ENCODE results near the gene PDE5A. TPM values are rescaled to one million over a fixed set of nuclear protein-coding genes. Genes with fewer than 3 reads are reported as not detected.
A peak's percentile ranks its signal among the peaks of the same experiment; 100 is the strongest.

PDE5A gene
- total and polyA plus RNA-seq, 8 donors = 4.5 to 115 (median 15.2) TPM

DNA sequence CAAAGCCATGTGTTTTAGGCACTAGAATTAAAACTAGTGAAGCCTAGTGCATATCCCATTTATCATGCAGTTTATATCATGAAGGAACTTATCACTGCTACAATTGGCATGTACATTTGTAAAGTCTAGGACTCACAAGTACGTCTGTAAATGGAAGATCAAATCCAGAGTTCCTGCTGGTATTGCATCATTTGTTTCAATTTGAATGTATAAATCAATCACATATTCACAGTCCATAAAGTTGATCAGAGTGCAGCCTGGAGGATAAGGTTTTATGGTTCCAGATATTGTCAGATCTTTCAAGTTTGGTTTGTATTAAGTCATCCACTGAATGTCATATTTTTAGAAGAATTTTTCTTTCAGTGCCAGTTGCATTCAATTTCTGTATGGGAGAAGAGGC, 32.6 kb upstream of the PDE5A start:
- DNase-seq = no peak
- no peaks in the 10 kb centered on the region for H3K27me3 ChIP-seq
- no peak for TF ChIP-seq POLR2A (IDR thresholded peaks at IDR 0.05)
- TF ChIP-seq EP300 (IDR thresholded peaks at IDR 0.05) = no peak
- TF ChIP-seq, protein P1, sequence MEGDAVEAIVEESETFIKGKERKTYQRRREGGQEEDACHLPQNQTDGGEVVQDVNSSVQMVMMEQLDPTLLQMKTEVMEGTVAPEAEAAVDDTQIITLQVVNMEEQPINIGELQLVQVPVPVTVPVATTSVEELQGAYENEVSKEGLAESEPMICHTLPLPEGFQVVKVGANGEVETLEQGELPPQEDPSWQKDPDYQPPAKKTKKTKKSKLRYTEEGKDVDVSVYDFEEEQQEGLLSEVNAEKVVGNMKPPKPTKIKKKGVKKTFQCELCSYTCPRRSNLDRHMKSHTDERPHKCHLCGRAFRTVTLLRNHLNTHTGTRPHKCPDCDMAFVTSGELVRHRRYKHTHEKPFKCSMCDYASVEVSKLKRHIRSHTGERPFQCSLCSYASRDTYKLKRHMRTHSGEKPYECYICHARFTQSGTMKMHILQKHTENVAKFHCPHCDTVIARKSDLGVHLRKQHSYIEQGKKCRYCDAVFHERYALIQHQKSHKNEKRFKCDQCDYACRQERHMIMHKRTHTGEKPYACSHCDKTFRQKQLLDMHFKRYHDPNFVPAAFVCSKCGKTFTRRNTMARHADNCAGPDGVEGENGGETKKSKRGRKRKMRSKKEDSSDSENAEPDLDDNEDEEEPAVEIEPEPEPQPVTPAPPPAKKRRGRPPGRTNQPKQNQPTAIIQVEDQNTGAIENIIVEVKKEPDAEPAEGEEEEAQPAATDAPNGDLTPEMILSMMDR (IDR thresholded peaks at IDR 0.05) = no peak
- TF ChIP-seq POLR2AphosphoS5 (IDR thresholded peaks at IDR 0.05) = no peak
- WGBS, 5 donors = 29 to 50% (median 40%) methylated on average over 1 of the region's 1 CpG
- intact Hi-C loops (cut with DNase I; ENCODE audit: low total_unique reads) = no loop called here
- peaks cover 0 to 13% (median 3%) of the 10 kb centered on the region in 4 donors for H3K4me1 ChIP-seq
- no peak overlapping the region for H3K27ac ChIP-seq
- no peaks in the 10 kb centered on the region for H3K36me3 ChIP-seq
- H3K4me3 ChIP-seq = no peak overlapping the region
- H3K9me3 ChIP-seq = no peaks in the 10 kb centered on the region

GRCh38 chr4:119659576-119659975, 31.0 kb upstream of the PDE5A start:
- Histone ChIP-seq H3K4me3 (no peak overlapping the region), H3K4me1 (peaks cover 0 to 11% (median 3%) of the 10 kb centered on the region in 4 donors), H3K36me3 (no peaks in the 10 kb centered on the region), H3K27ac (no peak overlapping the region), H3K9me3 (no peaks in the 10 kb centered on the region), H3K27me3 (no peaks in the 10 kb centered on the region)
- DNase-seq = peak in 1 of 2 donors; percentile 62
- intact Hi-C loops (cut with DNase I; ENCODE audit: low total_unique reads) = no loop called here
- TF ChIP-seq, protein P1 (IDR thresholded peaks at IDR 0.05) = no peak
- TF ChIP-seq POLR2AphosphoS5 (IDR thresholded peaks at IDR 0.05) = no peak
- no peak for TF ChIP-seq POLR2A (IDR thresholded peaks at IDR 0.05)
- no peak for TF ChIP-seq EP300 (IDR thresholded peaks at IDR 0.05)

DNA sequence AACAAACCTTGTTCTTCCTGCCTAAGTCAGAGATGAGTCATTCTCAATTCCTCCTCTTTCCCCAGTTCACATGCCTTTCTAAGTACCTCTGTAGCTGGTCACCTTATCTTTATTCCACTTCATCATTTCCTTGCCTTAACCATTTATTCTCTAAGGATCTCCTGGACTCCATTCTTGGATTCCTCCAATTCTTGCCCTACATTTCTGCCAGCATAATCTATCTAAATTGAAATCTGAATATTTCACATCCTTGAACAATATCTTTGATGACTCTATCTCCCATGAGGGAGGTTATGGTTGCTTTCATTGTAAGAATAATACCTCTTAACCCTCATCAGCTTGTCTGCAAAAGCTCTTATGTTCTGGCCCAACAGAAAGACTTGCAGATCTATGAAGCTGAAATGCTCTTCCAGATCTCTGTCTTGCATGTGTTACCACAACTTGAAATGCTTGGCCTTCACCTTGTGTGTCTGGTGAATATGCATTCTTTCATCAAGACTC, 28.6 kb upstream of the PDE5A start:
- Histone ChIP-seq H3K4me1 (no peaks in the 10 kb centered on the region), H3K9me3 (no peaks in the 10 kb centered on the region), H3K36me3 (no peaks in the 10 kb centered on the region), H3K27ac (no peak overlapping the region), H3K27me3 (no peaks in the 10 kb centered on the region), H3K4me3 (no peak overlapping the region)
- intact Hi-C loops (cut with DNase I; ENCODE audit: low total_unique reads) = no loop called here
- TF ChIP-seq POLR2A (IDR thresholded peaks at IDR 0.05) (no peak), POLR2AphosphoS5 (IDR thresholded peaks at IDR 0.05) (no peak)
- TF ChIP-seq, protein P1 (IDR thresholded peaks at IDR 0.05) = no peak
- no peak for DNase-seq

DNA sequence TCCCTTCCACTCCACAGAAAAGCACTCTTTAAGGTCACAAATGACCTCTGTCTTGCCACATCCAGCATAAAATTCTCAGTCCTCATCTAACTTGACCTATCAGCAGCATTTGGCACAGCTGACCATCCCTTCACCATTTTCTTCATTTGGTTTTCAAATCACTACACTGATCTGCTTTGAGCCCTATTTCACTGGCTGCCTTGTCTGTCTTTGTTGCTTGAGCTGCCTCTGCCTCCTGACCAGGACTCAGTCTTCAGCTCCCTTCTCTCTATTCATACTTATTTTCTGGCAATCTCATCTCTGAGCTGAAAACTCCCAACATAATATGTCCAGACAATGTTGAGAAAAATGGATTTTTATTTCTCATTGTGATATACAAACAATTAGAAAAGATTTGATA, 27.7 kb upstream of the PDE5A start:
- TF ChIP-seq EP300 (IDR thresholded peaks at IDR 0.05) (no peak), POLR2A (IDR thresholded peaks at IDR 0.05) (no peak), POLR2AphosphoS5 (IDR thresholded peaks at IDR 0.05) (no peak)
- TF ChIP-seq, protein P1 (IDR thresholded peaks at IDR 0.05) = no peak
- H3K4me3 ChIP-seq = no peak overlapping the region
- no peaks in the 10 kb centered on the region for H3K36me3 ChIP-seq
- peak overlapping the region in 1 of 5 donors; percentile 23 for H3K27ac ChIP-seq
- no peaks in the 10 kb centered on the region for H3K4me1 ChIP-seq
- no peak for DNase-seq
- intact Hi-C loops (cut with DNase I; ENCODE audit: low total_unique reads) = no loop called here
- no peaks in the 10 kb centered on the region for H3K27me3 ChIP-seq
- H3K9me3 ChIP-seq = no peaks in the 10 kb centered on the region
